Fibroblast of lung (primary cell): Measurements from ENCODE around the gene ZCCHC14.

ENCODE experiments used
- EZH2 ChIP-seq: IDR thresholded peaks from 2 replicates; pipeline ENCODE4 v1.5.1; 2012; ENCODE audit warnings: low read length, control low read depth, mild to moderate bottlenecking; ENCODE audit errors: missing control alignments
- TF ChIP-seq, protein P1 (sequence below), 2 donors: IDR thresholded peaks in 1 of 2; conservative IDR thresholded peaks in 1 of 2; 1 replicate in 1 of 2; 2 replicates in 1 of 2; pipeline ENCODE4 v1.5.1; 2011 to 2012; ENCODE audit warnings: low read length in 2 of 2, control low read depth in 1 of 2, inconsistent platforms in 1 of 2, low read depth in 1 of 2, mild to moderate bottlenecking in 1 of 2

- TF ChIP-seq, protein P1, sequence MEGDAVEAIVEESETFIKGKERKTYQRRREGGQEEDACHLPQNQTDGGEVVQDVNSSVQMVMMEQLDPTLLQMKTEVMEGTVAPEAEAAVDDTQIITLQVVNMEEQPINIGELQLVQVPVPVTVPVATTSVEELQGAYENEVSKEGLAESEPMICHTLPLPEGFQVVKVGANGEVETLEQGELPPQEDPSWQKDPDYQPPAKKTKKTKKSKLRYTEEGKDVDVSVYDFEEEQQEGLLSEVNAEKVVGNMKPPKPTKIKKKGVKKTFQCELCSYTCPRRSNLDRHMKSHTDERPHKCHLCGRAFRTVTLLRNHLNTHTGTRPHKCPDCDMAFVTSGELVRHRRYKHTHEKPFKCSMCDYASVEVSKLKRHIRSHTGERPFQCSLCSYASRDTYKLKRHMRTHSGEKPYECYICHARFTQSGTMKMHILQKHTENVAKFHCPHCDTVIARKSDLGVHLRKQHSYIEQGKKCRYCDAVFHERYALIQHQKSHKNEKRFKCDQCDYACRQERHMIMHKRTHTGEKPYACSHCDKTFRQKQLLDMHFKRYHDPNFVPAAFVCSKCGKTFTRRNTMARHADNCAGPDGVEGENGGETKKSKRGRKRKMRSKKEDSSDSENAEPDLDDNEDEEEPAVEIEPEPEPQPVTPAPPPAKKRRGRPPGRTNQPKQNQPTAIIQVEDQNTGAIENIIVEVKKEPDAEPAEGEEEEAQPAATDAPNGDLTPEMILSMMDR (conservative IDR thresholded peaks at IDR 0.05 in 1 of 2, IDR thresholded peaks at IDR 0.05 in 1 of 2; ENCODE audit: low read depth in 1 of 2, low read length in 2 of 2): no peak
- TF ChIP-seq EZH2: no peak
Observed at GRCh38 chr16:87366930-87367329, 125.9 kb downstream of the ZCCHC14 start.
